Activated T-cell treated with anti-CD3 and anti-CD28 coated beads for 48 hours (primary cell): ENCODE results near the gene CALR3.
"Not testable (repeated sequence)": the region's sequence is repeated elsewhere in the genome, so short reads cannot be mapped to it uniquely, and the experiment has no call there.

Experiments used
- DNase-seq: peaks from one replicate; pipeline ENCODE4 v3.0.0-alpha.2; 2020; ENCODE audit warnings: low read depth

The CALR3 gene

DNA sequence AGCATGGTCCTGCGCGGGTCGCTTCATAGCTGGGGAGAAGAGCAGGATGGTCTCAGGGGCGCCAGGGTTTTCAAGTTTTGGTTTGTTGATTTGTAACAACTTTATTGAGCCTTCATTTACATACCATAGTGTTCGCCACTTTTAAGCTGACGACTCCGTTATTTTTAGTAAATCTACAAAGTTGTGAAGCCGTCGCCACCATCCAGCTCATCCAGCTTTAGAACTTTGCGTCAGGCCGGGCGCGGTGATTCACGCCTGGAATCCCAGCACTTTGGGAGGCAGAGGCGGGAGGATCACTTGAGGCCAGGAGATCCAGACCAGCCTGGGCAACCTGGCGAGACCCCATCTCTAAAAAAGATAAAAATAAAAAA is 631 bp upstream of the CALR3 start:
- no peak for DNase-seq

DNA sequence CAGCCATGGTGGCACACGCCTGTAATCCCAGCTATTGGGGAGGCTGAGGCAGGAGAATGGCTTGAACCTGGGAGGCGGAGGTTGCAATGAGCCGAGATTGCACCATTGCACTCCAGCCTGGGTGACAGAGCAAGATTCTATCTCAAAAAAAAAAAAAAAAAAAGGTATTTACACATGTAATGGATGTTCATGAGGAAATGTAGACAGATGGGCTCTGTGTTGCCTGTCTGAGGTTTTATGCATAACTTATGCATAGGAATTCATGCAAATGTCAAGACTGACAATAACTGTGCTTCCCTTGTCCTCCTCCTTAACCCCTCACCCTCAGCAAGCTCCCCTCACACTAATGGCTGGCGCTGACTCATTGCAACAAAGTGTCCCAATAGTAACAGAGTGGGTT is 9.5 kb downstream of the CALR3 start:
- DNase-seq: not testable (repeated sequence)

DNA sequence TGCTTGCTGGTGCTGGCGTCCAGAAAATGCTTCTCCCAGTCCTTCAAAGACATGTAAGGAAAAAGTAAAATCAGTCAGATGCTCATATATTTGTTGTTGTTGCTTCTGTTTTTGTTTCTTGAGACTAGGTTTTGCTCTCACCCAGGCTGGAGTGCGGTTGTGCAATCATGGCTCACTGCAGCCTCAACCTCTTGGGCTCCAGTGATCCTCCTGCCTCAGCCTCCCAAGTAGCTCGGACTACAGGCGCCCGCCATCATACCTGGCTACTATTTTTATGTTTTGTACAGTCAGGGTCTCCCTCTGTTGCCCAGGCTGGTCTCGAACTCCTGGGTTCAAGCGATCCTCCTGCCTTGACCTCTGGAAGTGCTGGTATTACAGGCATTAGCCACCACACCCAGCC is 13.2 kb downstream of the CALR3 start:
- no peak for DNase-seq

GRCh38 chr19:16477311-16477710 is 18.7 kb downstream of the CALR3 start:
- DNase-seq: no peak

GRCh38 chr19:16476401-16476800 is 19.6 kb downstream of the CALR3 start:
- no peak for DNase-seq

DNA sequence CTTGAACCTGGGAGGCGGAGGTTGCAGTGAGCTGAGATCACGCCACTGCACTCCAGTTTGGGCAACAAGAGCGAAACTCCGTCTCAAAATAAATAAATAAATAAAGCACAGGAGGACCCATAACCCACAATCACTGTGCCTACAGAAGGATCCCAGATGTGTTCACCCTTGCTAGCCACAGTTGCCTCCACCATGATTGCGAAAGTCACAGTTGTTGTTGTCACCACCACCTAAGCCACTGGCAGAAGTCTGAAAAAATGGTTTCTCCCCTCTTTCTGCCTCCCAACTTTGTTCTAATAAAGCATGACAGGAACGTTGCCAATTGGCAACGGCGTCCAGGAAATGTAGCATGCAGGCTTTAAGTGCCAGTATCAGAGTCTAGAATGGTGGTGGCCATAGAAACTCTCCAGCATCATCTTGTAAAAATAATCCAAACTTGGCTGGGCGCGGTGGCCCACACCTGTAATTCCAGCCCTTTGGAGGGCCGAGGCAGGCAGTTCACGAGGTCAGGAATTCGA is 22.0 kb downstream of the CALR3 start:
- DNase-seq: no peak

GRCh38 chr19:16472992-16473391 is 23.0 kb downstream of the CALR3 start:
- no peak for DNase-seq

DNA sequence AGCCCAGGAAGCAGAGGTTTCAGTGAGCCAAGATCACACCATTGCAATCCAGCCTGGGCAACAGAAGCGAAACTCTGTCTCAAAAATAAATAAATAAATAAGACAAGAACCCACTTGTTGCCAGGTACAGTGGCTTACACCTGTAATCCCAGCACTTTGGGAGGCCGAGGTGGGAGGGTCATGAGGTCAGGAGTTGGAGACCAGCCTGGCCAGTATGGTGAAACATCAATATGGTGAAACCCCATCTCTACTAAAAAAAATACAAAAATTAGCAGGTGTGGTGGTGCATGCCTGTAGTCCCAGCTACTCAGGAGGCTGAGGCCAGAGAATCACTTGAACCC is 23.4 kb downstream of the CALR3 start:
- not testable (repeated sequence) for DNase-seq

- no peak for DNase-seq
These were observed 24.8 kb downstream of the CALR3 start for GRCh38 chr19:16470911-16471811.

DNA sequence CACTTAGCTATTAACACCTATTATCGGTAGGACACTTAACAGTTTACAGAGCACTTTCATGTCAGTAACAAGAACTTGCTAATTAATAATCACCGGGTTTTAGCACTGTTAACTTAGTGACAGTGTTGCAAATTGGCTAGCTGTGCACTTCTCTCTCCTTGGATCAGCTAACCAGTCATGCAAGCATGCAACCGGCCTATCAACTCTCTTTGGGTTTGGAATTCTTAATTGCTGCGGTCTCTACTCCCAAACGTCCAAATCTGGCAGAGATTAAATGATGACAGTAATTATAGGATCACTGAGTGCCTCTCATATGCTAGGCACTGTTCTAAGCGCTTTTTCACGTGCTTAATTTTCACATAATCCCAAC is 25.4 kb downstream of the CALR3 start:
- no peak for DNase-seq

DNA sequence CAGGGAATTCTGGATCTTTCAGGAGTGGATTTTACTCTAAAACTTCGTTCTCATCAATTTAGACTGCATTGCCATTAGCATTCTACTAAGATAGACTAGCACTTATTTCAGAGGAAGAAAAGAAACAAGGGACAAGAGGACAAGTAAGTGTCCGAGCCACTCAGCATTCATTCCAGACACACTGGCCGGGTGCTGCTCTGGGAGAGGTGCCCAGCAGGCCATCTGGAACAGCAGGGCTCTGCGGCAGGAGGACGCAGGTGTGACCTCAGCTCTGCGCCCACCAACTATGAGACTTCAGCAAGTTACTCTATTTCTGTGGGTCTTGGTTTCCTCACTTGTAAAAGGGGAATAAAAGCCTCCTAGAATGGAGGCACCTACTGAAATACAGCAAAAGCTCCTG is 28.4 kb downstream of the CALR3 start:
- DNase-seq: no peak

GRCh38 chr19:16466802-16467427 is 29.1 kb downstream of the CALR3 start:
- DNase-seq: not testable (repeated sequence)

DNA sequence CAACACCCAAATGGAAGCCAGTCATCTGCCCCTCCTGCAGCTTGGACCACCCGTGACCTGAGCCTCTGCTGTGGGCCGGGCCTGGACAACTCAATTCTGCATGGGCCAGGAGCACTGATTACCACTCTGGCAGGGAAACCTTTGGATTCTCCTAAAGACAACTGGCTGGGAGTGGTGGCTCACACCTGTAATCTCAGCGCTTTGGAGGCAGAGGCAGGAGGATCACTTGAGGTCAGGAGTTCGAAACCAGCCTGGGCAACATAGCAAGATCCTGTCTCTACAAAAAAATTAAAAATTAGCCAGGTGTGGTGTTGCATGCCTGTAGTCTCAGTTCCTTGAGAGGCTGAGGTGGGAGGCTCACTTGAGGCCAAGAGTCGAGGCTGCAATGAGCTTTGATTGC is 30.7 kb downstream of the CALR3 start:
- no peak for DNase-seq

DNA sequence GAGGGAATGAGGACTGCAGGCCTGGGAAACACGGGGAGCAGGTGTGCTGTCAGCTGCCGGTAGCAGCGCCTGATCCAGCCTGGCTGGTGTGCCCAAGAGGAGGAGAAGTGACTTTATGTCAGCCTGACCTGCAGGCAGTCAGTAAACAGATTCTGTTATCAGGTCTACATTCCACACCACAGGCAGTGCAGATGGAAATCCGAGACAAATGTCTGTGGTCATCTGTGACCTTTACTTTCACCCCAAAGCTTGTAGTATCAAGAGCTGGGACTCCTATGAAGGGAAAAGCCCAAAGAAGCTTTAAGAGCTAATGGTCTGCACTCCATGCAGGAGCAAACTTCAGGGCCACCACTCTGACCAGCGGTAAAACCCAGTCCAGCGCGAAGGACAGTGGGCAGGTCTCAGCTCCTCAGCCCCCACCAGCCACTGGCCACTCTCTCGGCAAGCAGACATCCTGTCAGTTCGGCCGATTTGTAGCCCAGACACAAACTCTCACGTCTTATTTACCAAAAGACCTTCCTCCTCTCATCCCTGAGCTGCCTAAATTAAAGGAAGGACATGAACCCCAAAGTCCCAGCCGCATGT is 31.9 kb downstream of the CALR3 start:
- DNase-seq: no peak

DNA sequence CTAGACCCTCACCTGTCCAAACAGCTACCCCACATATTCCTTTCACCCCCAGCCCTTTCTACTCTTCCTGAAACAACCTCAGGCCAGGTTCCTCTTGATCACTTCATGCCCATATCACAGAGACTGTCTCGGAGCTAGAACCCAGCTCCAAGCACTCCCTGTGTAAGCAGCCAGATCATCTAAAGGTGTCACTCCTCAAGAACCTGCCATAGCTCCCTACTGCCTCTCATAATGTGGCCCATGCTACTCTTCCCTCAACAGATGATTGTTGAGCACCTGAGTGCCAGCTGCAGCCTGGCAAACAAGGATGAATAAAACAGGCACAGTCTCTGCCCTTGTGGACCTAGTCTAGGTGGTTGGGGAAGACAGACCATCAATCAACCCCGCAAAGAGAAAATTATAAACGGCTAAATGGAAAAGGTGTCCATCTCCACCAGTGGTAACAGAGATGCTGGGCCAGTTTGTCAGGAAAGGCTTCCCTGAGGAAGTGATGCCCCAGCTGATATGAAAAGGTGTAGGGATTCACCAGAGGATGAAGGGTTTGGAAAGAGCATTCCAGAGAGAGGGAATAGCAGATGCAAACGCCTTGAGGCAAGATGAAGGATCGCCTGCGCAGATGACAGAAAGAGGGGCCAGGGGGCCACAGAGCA is 32.5 kb downstream of the CALR3 start:
- no peak for DNase-seq

- DNase-seq: no peak
These were observed 33.2 kb downstream of the CALR3 start for GRCh38 chr19:16462757-16463250.

DNA sequence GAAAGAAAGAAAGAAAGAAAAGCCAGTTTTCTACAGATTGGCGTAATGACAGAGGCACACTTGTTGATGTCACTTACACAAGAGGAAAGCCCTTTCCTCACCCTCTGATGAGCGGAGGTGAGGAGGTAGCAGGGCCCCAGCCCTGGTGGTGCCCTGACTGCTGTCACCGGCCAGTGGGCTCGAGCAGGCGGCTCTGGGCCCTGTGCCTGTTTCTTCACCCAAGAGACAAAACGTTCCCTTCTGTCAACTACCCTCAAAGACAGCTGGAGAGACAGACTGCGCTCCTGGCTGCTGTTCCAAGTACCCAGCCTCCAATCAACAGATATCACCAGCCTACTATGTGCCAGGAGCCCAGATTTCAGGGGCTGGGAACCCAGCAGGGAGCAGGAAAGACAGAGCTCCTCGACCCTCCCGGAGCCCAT is 34.3 kb downstream of the CALR3 start:
- DNase-seq: no peak

DNA sequence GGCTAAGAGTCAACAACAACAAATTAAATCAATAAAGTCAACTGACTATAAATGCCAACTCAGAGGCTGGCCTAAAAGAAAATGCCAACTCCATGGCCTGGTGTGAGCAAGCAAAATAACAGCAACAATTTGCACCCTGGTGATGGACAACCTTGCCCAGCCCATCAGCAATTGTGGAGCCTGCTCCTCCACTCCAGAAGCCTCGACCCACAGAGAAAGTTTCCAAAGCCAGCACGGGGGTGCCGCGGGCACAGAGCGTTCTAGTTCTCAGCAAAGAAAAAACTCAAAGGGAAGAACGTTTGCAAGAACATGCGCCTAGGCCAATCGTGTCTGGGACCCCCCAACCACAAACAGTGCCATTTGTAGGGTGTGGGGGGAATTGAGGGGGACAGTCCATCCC is 35.5 kb downstream of the CALR3 start:
- DNase-seq: no peak

- no peak for DNase-seq
These were observed 36.3 kb downstream of the CALR3 start for GRCh38 chr19:16459680-16460079.

DNA sequence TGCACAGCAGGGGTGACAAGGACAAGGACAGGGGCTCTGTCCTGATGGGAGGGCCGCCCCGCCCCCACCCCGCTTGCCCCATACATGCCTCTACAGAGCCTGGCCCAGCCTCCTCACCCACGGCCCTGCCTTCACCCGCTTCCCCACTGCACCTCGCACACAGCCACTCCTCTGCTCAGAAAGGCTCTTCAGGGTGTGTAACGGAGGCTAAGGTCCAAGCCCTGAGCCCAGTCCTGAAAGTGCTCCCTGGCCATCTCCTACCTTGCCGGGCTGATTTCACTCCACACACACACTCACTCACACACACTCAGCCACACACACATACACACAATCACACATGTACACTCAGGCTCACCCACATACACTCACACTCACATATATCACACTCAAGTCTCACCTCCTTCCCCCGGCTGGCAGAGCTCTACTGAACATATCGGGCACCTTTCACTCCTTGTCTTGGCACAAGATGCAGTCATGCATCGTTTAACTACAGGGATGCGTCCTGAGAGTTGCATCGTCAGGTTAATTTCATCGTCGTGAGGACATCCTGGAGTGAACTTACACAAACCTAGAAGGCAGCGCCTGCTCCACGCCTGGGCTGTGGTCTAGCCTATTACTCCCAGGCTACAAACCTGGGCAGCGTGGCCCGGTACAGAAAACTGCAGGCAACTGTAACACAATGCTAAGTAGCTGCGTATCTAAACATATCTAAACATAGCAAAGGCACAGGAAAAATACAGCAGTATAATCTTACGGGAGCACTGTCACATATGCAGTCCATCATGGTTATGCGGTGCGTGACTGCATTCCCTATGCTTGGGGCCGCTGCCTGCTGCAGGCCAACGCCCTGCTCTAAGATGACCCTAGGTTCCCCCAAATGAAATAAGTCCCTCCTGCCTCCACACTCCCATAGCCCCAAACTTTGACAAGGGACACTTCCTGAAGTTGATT is 37.3 kb downstream of the CALR3 start:
- no peak for DNase-seq

DNA sequence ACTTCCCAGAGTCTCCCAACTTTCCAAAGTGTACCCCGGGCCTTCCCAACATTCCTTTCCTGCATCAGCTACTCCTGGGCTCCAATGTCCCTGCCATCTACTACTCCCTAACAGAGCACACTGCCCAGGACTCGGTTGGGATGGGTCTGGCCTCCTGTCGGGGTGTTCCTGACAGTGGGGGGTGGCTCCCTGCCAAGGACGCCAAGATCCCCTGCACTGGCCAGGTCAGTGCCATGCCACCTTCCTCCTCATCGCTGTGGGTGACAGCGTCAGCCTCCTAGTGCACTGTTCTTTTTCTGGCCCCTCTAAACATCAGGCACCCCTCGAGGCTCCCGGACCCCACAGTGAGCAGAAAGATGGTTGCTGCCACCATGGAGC is 38.0 kb downstream of the CALR3 start:
- no peak for DNase-seq
